ENCODE data around the gene ATP11A.

ATP11A gene

DNA sequence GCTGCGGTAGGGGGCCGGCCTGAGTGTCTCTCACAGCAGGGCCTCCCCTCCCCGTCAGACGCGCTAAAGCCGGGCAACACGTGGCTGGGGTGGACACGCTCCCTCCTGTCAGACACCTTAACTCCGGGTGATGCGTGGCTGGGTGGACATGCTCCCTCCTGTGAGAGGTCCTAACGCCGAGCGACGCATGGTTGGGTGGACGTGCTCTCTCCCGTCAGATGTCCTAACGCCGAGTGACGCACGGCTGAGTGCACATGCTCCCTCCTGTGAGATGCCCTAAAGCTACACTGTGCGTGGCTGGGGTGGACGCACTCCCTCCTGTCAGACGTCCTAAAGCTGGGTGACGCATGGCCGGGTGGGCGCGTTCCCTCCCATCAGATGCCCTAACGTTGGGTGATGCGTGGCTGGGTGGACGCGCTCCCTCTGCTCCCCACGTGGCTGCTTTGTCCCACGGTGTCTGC is 153.1 kb downstream of the ATP11A start:
- Mint-ChIP-seq H3K27me3 (no peaks in the 10 kb centered on the region), H3K27ac (no peak overlapping the region), H3K9me3 (peaks cover 2% of the 10 kb centered on the region), H3K4me3 (no peak overlapping the region), H3K4me1 (no peaks in the 10 kb centered on the region), H3K36me3 (peaks cover 73% of the 10 kb centered on the region)
- ATAC-seq = no peak

DNA sequence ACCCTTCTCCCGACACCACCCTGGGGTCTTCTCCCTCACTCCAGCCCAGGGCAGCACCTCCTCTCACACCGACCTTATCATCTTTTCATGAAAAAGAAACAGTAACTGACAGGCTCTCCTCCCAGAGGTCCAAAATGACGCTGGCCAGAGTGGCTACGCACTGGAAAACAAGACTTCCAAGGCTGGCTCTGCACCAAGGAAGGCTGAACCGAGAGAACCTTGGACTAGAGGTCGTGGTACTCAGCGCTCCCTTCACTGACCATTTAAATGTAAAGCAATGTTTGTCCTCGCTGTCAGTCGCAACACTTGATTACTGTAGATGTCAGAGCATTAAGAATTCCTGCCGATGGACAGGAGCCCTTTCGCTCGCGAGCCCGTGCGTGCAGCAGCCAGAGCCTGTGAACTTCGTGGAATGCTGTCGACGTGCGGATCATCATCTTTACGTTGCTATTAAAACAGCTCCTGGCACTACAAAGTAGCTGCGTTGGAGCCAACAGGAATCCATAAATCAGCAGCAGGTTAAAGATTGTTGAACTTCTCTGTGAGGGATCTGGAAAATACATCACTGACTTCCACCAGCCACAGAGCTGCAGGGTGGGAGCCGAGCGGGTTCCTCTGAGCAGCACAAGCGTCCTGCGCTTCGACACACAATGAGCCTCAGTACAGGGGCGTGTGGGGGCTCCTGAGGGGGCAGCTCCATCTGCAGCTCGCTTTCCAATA is 153.7 kb downstream of the ATP11A start:
- ATAC-seq = no peak
- H3K27me3 Mint-ChIP-seq = no peaks in the 10 kb centered on the region
- no peaks in the 10 kb centered on the region for H3K4me1 Mint-ChIP-seq
- no peak overlapping the region for H3K4me3 Mint-ChIP-seq
- peaks cover 70% of the 10 kb centered on the region for H3K36me3 Mint-ChIP-seq
- peaks cover 2% of the 10 kb centered on the region for H3K9me3 Mint-ChIP-seq
- H3K27ac Mint-ChIP-seq = no peak overlapping the region

DNA sequence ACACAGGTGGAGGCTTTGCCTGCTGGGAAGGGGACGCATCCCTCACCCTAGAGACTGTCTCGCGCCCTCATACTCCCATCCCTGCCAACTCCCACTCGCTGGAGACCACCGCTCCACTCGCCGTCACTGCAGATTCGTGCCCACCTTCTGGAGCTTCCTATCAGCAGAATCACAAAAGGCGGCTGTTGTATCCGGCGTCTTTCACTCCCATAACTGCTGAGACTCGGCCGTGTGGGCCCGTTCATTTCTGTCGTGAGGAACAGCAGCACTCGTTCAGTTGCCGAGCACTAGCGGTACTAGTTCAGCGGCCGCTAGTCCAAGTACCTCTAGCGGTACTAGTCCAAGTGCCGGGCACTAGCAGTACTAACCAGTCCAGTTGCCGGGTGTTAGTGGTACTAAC is 154.6 kb downstream of the ATP11A start:
- Mint-ChIP-seq H3K27ac (no peak overlapping the region), H3K36me3 (peaks cover 68% of the 10 kb centered on the region), H3K27me3 (no peaks in the 10 kb centered on the region), H3K9me3 (peaks cover 2% of the 10 kb centered on the region), H3K4me3 (no peak overlapping the region), H3K4me1 (no peaks in the 10 kb centered on the region)
- ATAC-seq = no peak

GRCh38 chr13:112844879-112845278 is 155.0 kb downstream of the ATP11A start:
- H3K27me3 Mint-ChIP-seq = no peaks in the 10 kb centered on the region
- H3K4me3 Mint-ChIP-seq = no peak overlapping the region
- peaks cover 70% of the 10 kb centered on the region for H3K36me3 Mint-ChIP-seq
- no peak overlapping the region for H3K27ac Mint-ChIP-seq
- ATAC-seq = no peak
- no peaks in the 10 kb centered on the region for H3K4me1 Mint-ChIP-seq
- peaks cover 2% of the 10 kb centered on the region for H3K9me3 Mint-ChIP-seq

- Mint-ChIP-seq H3K36me3 (peaks cover 70% of the 10 kb centered on the region), H3K27me3 (no peaks in the 10 kb centered on the region), H3K4me1 (no peaks in the 10 kb centered on the region), H3K4me3 (no peak overlapping the region), H3K27ac (no peak overlapping the region), H3K9me3 (peaks cover 2% of the 10 kb centered on the region)
- ATAC-seq = no peak
Measured at GRCh38 chr13:112845511-112846144, 155.8 kb downstream of the ATP11A start.

GRCh38 chr13:112846411-112847115 is 156.7 kb downstream of the ATP11A start:
- H3K27me3 Mint-ChIP-seq = no peaks in the 10 kb centered on the region
- H3K4me3 Mint-ChIP-seq = no peak overlapping the region
- peaks cover 78% of the 10 kb centered on the region for H3K36me3 Mint-ChIP-seq
- H3K9me3 Mint-ChIP-seq = peaks cover 2% of the 10 kb centered on the region
- ATAC-seq = no peak
- no peak overlapping the region for H3K27ac Mint-ChIP-seq
- H3K4me1 Mint-ChIP-seq = no peaks in the 10 kb centered on the region

GRCh38 chr13:112849500-112849899 is 159.7 kb downstream of the ATP11A start:
- Mint-ChIP-seq H3K4me1 (no peaks in the 10 kb centered on the region), H3K36me3 (peaks cover 70% of the 10 kb centered on the region), H3K27ac (no peak overlapping the region), H3K27me3 (no peaks in the 10 kb centered on the region), H3K4me3 (no peak overlapping the region), H3K9me3 (no peaks in the 10 kb centered on the region)
- ATAC-seq = no peak

DNA sequence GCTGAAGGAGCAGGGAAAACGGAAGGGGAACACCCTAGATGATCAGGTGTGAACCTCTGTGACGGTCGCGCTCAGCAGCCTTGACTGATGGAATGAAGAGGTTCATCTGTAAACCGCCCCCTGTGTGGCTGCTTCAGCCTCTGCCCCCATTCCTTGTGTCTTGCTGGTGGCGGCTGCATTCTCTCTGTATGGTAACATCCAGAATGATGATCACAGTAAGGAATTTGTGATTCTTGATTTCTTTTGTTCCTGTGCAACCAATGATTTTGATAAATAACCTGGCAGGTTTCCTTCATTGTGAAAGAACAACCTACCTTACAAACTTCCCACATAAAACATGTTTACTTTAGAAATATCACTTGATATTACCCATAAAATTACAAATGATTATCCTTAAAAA is 160.4 kb downstream of the ATP11A start:
- no peaks in the 10 kb centered on the region for H3K9me3 Mint-ChIP-seq
- H3K27me3 Mint-ChIP-seq = no peaks in the 10 kb centered on the region
- H3K4me1 Mint-ChIP-seq = no peaks in the 10 kb centered on the region
- H3K4me3 Mint-ChIP-seq = no peak overlapping the region
- H3K36me3 Mint-ChIP-seq = peaks cover 72% of the 10 kb centered on the region
- no peak for ATAC-seq
- no peak overlapping the region for H3K27ac Mint-ChIP-seq

- no peaks in the 10 kb centered on the region for H3K4me1 Mint-ChIP-seq
- H3K4me3 Mint-ChIP-seq = no peak overlapping the region
- H3K27ac Mint-ChIP-seq = no peak overlapping the region
- ATAC-seq = no peak
- H3K9me3 Mint-ChIP-seq = no peaks in the 10 kb centered on the region
- no peaks in the 10 kb centered on the region for H3K27me3 Mint-ChIP-seq
- peaks cover 75% of the 10 kb centered on the region for H3K36me3 Mint-ChIP-seq
Measured at GRCh38 chr13:112851107-112852038, 161.5 kb downstream of the ATP11A start.

DNA sequence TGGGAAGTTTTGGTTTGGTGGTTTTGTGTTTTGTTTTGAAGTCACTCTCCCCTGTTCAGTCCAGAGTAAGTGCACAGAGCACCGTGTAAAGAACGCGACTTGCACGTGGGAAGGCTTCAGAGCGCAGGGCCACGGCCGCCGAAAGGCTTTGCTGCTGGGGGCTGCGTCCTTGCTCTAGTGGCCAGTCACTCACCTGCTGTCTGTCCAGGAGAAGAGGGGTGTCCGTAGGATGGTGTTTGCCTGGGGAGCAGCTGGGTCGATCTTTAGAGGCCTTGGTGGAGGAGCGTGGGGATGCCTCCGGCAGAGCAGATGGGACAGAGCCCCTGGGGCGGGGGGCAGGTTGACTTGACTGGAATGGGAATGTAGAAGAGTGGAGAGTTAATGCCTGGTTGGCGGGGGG is 162.6 kb downstream of the ATP11A start:
- no peaks in the 10 kb centered on the region for H3K27me3 Mint-ChIP-seq
- H3K36me3 Mint-ChIP-seq = peaks cover 74% of the 10 kb centered on the region
- no peak for ATAC-seq
- H3K9me3 Mint-ChIP-seq = no peaks in the 10 kb centered on the region
- H3K4me3 Mint-ChIP-seq = no peak overlapping the region
- H3K4me1 Mint-ChIP-seq = no peaks in the 10 kb centered on the region
- H3K27ac Mint-ChIP-seq = no peak overlapping the region

- no peaks in the 10 kb centered on the region for H3K4me1 Mint-ChIP-seq
- no peaks in the 10 kb centered on the region for H3K27me3 Mint-ChIP-seq
- no peaks in the 10 kb centered on the region for H3K9me3 Mint-ChIP-seq
- no peak overlapping the region for H3K4me3 Mint-ChIP-seq
- ATAC-seq = no peak
- no peak overlapping the region for H3K27ac Mint-ChIP-seq
- H3K36me3 Mint-ChIP-seq = peaks cover 74% of the 10 kb centered on the region
Measured at GRCh38 chr13:112852808-112853207, 163.0 kb downstream of the ATP11A start.

- H3K36me3 Mint-ChIP-seq = peaks cover 80% of the 10 kb centered on the region
- no peak overlapping the region for H3K27ac Mint-ChIP-seq
- no peak for ATAC-seq
- no peaks in the 10 kb centered on the region for H3K27me3 Mint-ChIP-seq
- no peak overlapping the region for H3K4me3 Mint-ChIP-seq
- H3K9me3 Mint-ChIP-seq = no peaks in the 10 kb centered on the region
- peaks cover 6% of the 10 kb centered on the region for H3K4me1 Mint-ChIP-seq
Measured at GRCh38 chr13:112854321-112854720, 164.5 kb downstream of the ATP11A start.

GRCh38 chr13:112855859-112856258 is 166.0 kb downstream of the ATP11A start:
- H3K27ac Mint-ChIP-seq = no peak overlapping the region
- no peak overlapping the region for H3K4me3 Mint-ChIP-seq
- H3K4me1 Mint-ChIP-seq = peaks cover 21% of the 10 kb centered on the region
- H3K27me3 Mint-ChIP-seq = no peaks in the 10 kb centered on the region
- H3K9me3 Mint-ChIP-seq = no peaks in the 10 kb centered on the region
- no peak for ATAC-seq
- H3K36me3 Mint-ChIP-seq = peaks cover 78% of the 10 kb centered on the region

DNA sequence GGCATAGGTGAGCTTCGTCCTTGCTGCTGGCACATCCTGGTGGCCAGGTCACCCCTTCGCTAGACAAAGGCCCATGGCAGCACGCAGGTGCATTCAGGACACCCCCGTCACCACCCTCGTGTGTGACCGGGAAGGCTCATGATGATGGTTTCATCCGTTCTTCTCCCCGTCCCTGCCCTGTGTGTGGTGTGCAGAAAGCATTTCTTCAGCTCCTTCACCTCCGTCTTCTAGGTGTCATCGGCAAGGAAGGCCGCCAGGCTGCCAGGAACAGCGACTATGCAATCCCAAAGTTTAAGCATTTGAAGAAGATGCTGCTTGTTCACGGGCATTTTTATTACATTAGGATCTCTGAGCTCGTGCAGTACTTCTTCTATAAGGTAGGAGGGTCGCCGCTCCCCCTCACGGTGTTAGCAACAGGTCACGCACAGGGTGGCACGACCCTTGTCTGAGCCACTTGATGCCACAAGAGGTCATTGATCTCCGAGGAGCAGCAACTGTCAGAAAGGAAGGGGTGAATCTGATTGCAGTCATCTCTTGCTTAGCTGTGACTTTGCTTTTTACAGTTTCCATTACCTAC is 168.2 kb downstream of the ATP11A start:
- peaks cover 22% of the 10 kb centered on the region for H3K4me1 Mint-ChIP-seq

More for the DNA sequence above, 168.2 kb downstream of the ATP11A start:
- no peak overlapping the region for H3K4me3 Mint-ChIP-seq
- ATAC-seq = no peak
- peaks cover 75% of the 10 kb centered on the region for H3K36me3 Mint-ChIP-seq
- H3K27ac Mint-ChIP-seq = no peak overlapping the region
- H3K27me3 Mint-ChIP-seq = no peaks in the 10 kb centered on the region
- no peaks in the 10 kb centered on the region for H3K9me3 Mint-ChIP-seq

Measured in stimulated activated memory B cell treated with anti-CD40 and anti-IgM and Interleukin-4, amounts not matched to agents 10 μg/mL and 1 μg/mL and 100 μg/mL, for 72 hours (primary cell).